Mesothelial cell of epicardium (in vitro differentiated cells): Measurements from ENCODE around the gene SMAD1. TPM values are rescaled to one million over a fixed set of nuclear protein-coding genes. Genes with fewer than 3 reads are reported as not detected.
A peak's percentile ranks its signal among the peaks of the same experiment; 100 is the strongest.

ENCODE experiments used
- DNase-seq, 2 experiments: peaks; one replicate each; pipeline ENCODE4 v3.0.0; 2021; ENCODE audit warnings: low spot score in 2 of 2; ENCODE audit not compliant: unreplicated experiment in 2 of 2
- H3K27ac Mint-ChIP-seq: 2 replicates; pipeline ENCODE4 v1.8.0; 2021; ENCODE audit warnings: mixed read lengths
- H3K27me3 Mint-ChIP-seq: 2 replicates; pipeline ENCODE4 v1.8.0; 2021; ENCODE audit warnings: low read depth, mixed read lengths
- H3K36me3 Mint-ChIP-seq: 2 replicates; pipeline ENCODE4 v1.8.0; 2021; ENCODE audit warnings: mixed read lengths
- H3K4me1 Mint-ChIP-seq: 2 replicates; pipeline ENCODE4 v1.8.0; 2021; ENCODE audit warnings: mixed read lengths
- H3K4me3 Mint-ChIP-seq: 2 replicates; pipeline ENCODE4 v1.8.0; 2021; ENCODE audit warnings: mild to moderate bottlenecking, moderate library complexity, mixed read lengths
- H3K9me3 Mint-ChIP-seq: 2 replicates; pipeline ENCODE4 v1.8.0; 2021; ENCODE audit warnings: mixed read lengths
- CTCF ChIP-seq: fragments of 200-600 bp; sonication (generic); IDR thresholded peaks from one replicate; pipeline ENCODE4 v1.5.0; 2021; ENCODE audit warnings: antibody characterized with exemption; ENCODE audit not compliant: unreplicated experiment
- total RNA-seq: library from RNA; stranded (reverse); gene quantifications from 3 replicates; pipeline ENCODE4 v1.2.1, GENCODE V29; 2021

The SMAD1 gene
- total RNA-seq, 1 donor from 2014 or later: 40.5 TPM

DNA sequence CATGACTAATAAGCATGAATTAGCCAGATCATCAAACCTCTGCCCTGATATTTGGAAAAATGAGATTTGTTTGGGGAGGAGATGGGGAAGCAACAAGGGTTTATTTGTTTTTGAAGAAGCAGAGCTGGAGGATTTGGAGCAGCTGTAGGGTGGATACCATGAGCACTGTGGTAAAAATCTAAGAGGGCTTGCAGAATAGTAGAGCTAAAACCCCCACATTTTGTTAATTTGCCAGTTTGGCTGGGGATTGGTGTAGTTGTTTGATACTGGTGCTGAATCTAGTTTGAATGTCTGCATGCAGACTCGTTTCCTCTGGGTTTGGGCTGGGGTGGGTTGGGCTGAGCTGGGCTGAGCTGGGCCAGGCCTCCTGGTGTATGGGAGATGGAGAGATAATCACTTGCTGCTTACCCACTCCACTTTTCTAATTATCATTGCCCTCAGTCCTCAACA lies 43.7 kb downstream of the SMAD1 start:
- Mint-ChIP-seq H3K4me3 (no peak overlapping the region), H3K27me3 (no peaks in the 10 kb centered on the region), H3K27ac (peak overlapping the region; percentile 48), H3K4me1 (peaks cover 3% of the 10 kb centered on the region), H3K36me3 (peaks cover 9% of the 10 kb centered on the region), H3K9me3 (peaks cover 5% of the 10 kb centered on the region)
- no peak for TF ChIP-seq CTCF
- DNase-seq: no peak

DNA sequence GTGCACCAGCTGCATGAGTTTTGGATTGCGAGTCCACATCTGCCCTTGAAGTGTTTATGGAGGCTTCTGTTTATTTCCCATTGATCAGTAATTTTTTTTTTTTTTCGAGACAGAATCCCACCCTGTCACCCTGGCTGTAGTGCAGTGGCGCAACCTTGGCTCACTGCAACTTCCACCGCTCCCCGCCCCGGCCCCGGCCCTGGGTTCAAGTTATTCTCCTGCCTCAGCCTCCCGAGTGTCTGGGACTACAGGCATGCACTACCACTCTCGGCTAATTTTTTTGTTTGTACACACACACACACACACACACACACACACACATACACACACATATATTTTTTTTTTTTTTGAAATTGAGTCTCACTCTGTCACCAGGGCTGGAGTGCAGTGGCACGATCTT lies 46.1 kb downstream of the SMAD1 start:
- Mint-ChIP-seq H3K9me3 (peaks cover 5% of the 10 kb centered on the region), H3K4me3 (no peak overlapping the region), H3K36me3 (peaks cover 5% of the 10 kb centered on the region), H3K27ac (no peak overlapping the region), H3K27me3 (no peaks in the 10 kb centered on the region), H3K4me1 (peaks cover 9% of the 10 kb centered on the region)
- TF ChIP-seq CTCF: no peak
- DNase-seq: no peak

GRCh38 chr4:145528601-145529000 lies 46.9 kb downstream of the SMAD1 start:
- no peaks in the 10 kb centered on the region for H3K27me3 Mint-ChIP-seq

DNA sequence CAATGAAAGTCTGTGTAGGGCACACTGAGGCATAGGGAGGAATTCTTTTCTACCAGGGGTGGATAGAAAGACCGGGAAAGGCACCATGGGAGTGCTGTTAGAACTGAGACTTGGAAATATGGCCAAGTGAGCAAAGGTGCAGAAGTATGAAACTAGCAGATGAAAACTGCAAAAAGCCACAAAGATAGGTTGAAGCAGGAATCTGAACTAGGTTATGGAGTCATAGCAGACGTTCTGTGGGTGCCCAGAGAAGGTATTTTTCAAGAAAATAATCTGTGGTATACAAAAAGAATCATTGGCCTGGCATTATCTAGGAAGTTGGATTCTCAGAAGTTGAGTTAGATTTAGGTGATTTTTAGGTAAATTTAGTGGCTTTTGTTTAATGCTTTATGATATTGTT lies 48.5 kb downstream of the SMAD1 start:
- Mint-ChIP-seq H3K9me3 (no peaks in the 10 kb centered on the region), H3K36me3 (peaks cover 4% of the 10 kb centered on the region), H3K27me3 (no peaks in the 10 kb centered on the region), H3K4me1 (peaks cover 7% of the 10 kb centered on the region), H3K27ac (no peak overlapping the region), H3K4me3 (no peak overlapping the region)
- TF ChIP-seq CTCF: no peak
- no peak for DNase-seq

More at GRCh38 chr4:145528601-145529000, 46.9 kb downstream of the SMAD1 start:
- Mint-ChIP-seq H3K27ac (no peak overlapping the region), H3K4me3 (no peak overlapping the region), H3K36me3 (peaks cover 3% of the 10 kb centered on the region), H3K9me3 (peaks cover 1% of the 10 kb centered on the region), H3K4me1 (peaks cover 9% of the 10 kb centered on the region)
- DNase-seq: no peak
- TF ChIP-seq CTCF: no peak

DNA sequence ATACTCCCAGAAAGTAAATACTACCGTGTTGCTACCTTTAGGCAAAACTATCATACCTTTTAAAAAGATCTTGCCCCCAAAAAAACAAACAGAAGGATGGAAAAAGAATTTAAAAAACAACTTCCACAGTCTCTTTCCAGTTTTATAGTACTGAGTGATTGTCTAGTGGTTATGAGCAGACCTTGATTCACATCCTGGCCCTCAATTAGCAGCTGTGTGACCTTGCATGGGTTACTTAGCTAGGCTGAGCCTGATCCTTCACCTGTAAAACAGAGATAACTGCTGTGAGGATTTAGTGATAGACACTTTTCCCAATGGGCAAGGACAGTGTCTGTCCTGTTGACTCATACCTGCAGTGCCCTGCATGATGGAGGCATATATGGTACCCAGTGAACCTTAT lies 49.0 kb downstream of the SMAD1 start:
- H3K4me3 Mint-ChIP-seq: no peak overlapping the region
- H3K9me3 Mint-ChIP-seq: no peaks in the 10 kb centered on the region
- no peak for DNase-seq
- no peak for TF ChIP-seq CTCF
- H3K36me3 Mint-ChIP-seq: peaks cover 4% of the 10 kb centered on the region
- no peaks in the 10 kb centered on the region for H3K27me3 Mint-ChIP-seq
- no peak overlapping the region for H3K27ac Mint-ChIP-seq
- H3K4me1 Mint-ChIP-seq: peaks cover 9% of the 10 kb centered on the region

GRCh38 chr4:145531223-145531622 lies 49.6 kb downstream of the SMAD1 start:
- Mint-ChIP-seq H3K4me1 (peaks cover 10% of the 10 kb centered on the region), H3K4me3 (no peak overlapping the region), H3K27ac (no peak overlapping the region), H3K27me3 (no peaks in the 10 kb centered on the region), H3K36me3 (peaks cover 4% of the 10 kb centered on the region), H3K9me3 (no peaks in the 10 kb centered on the region)
- no peak for TF ChIP-seq CTCF
- DNase-seq: no peak
